Progenitor cell of endocrine pancreas (in vitro differentiated cells): ENCODE measurements around the gene KRTAP10-4. TPM values are rescaled to one million over a fixed set of nuclear protein-coding genes. Genes with fewer than 3 reads are reported as not detected.

Experiments
- DNase-seq: peaks from one replicate; pipeline ENCODE4 v3.0.0; 2021; ENCODE audit warnings: low spot score; ENCODE audit not compliant: unreplicated experiment
- H3K27ac Mint-ChIP-seq: 2 replicates; pipeline ENCODE4 v1.8.0; 2021; ENCODE audit warnings: mild to moderate bottlenecking, moderate library complexity, mixed read lengths
- H3K27me3 Mint-ChIP-seq: 2 replicates; pipeline ENCODE4 v1.8.0; 2021; ENCODE audit warnings: mixed read lengths
- H3K36me3 Mint-ChIP-seq: 2 replicates; pipeline ENCODE4 v1.8.0; 2022; ENCODE audit warnings: mixed read lengths; ENCODE audit not compliant: insufficient read depth
- H3K4me1 Mint-ChIP-seq: 2 replicates; pipeline ENCODE4 v1.8.0; 2021; ENCODE audit warnings: low read depth, mixed read lengths
- H3K4me3 Mint-ChIP-seq: 2 replicates; pipeline ENCODE4 v1.8.0; 2021; ENCODE audit warnings: low read depth, mild to moderate bottlenecking, moderate library complexity, mixed read lengths
- H3K9me3 Mint-ChIP-seq: 2 replicates; pipeline ENCODE4 v1.8.0; 2021; ENCODE audit warnings: low read depth, mixed read lengths
- total RNA-seq: library from RNA; stranded (reverse); gene quantifications from 2 replicates; pipeline ENCODE4 v1.2.1, GENCODE V29; 2021
- TF ChIP-seq, protein P1 (sequence below): fragments of 200-600 bp; sonication (generic); IDR thresholded peaks from one replicate; pipeline ENCODE4 v1.5.0; 2021; ENCODE audit warnings: antibody characterized with exemption, mild to moderate bottlenecking; ENCODE audit not compliant: unreplicated experiment

The KRTAP10-4 gene
- total RNA-seq, 1 donor from 2014 or later, result not detected

DNA sequence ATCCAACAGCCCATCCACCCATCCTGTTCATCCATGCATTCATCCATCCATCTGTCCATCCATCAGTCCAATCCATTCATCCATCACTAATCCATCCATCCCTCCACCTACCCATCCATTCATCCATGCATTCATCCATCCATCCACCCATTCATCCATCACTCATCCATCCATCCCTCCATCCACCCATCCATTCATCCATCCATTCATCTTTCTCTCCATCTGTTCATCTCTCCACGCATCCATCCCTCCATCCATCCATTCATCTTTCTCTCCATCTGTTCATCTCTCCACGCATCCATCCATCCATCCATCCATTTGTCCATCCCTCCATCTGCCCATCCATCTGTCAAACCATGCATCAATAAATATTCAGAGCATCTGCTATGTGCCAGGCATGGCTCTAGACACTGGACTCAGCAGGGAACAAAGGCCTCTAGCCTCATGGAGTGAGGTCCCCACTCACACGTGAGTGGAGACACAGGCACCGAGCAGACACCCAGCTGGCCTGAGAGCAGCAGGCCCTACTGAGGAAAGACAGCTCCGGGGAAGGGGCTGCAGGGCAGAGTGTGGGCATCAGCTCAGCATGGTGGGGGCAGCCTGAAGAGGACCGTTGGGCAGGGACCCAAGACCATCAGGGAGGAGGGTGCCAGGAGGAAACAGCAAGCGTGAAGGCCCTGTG is 43.2 kb upstream of the KRTAP10-4 start:
- H3K27me3 Mint-ChIP-seq, result peaks cover 4% of the 10 kb centered on the region
- no peaks in the 10 kb centered on the region for H3K36me3 Mint-ChIP-seq
- H3K4me1 Mint-ChIP-seq, result no peaks in the 10 kb centered on the region
- no peak overlapping the region for H3K4me3 Mint-ChIP-seq
- no peak for DNase-seq
- no peaks in the 10 kb centered on the region for H3K9me3 Mint-ChIP-seq
- no peak overlapping the region for H3K27ac Mint-ChIP-seq
- TF ChIP-seq, protein P1, sequence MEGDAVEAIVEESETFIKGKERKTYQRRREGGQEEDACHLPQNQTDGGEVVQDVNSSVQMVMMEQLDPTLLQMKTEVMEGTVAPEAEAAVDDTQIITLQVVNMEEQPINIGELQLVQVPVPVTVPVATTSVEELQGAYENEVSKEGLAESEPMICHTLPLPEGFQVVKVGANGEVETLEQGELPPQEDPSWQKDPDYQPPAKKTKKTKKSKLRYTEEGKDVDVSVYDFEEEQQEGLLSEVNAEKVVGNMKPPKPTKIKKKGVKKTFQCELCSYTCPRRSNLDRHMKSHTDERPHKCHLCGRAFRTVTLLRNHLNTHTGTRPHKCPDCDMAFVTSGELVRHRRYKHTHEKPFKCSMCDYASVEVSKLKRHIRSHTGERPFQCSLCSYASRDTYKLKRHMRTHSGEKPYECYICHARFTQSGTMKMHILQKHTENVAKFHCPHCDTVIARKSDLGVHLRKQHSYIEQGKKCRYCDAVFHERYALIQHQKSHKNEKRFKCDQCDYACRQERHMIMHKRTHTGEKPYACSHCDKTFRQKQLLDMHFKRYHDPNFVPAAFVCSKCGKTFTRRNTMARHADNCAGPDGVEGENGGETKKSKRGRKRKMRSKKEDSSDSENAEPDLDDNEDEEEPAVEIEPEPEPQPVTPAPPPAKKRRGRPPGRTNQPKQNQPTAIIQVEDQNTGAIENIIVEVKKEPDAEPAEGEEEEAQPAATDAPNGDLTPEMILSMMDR, result no peak

DNA sequence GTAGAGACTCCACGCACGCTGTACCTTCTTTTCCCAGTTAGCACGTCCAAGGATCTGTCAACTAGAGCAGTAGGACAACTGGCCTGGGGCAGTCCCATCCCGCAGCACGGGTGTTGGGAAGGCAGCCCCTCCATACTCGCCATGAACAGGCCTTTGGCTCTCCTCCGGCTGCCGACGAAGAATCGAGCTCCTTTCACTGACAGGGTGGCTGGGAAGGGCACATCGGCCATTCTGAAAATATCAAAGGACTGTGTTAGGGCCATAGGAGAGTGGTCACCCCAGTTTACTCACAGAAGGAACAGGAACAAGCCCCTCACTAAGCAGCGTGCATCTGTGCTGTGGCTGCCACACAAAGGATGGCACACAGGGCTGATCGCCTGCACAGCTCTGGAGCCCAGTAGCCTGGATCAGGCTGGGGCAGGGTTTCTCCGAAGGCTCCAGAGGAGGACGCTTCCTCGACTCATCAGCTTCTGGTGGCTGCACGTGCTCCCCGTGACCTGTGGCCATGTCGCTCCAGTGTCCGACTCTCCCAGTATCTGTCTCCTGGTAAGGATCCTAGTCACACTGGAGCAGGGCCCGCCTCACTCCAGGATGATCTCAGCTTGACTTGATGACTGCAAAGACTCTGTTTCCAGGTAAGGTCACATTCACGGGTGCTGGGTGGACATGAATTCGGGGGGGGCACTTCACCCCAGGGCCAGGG is 42.5 kb upstream of the KRTAP10-4 start:
- Mint-ChIP-seq H3K27me3 (peaks cover 4% of the 10 kb centered on the region), H3K4me1 (no peaks in the 10 kb centered on the region), H3K4me3 (no peak overlapping the region), H3K36me3 (no peaks in the 10 kb centered on the region), H3K9me3 (no peaks in the 10 kb centered on the region), H3K27ac (no peak overlapping the region)
- TF ChIP-seq, protein P1, result no peak
- no peak for DNase-seq

DNA sequence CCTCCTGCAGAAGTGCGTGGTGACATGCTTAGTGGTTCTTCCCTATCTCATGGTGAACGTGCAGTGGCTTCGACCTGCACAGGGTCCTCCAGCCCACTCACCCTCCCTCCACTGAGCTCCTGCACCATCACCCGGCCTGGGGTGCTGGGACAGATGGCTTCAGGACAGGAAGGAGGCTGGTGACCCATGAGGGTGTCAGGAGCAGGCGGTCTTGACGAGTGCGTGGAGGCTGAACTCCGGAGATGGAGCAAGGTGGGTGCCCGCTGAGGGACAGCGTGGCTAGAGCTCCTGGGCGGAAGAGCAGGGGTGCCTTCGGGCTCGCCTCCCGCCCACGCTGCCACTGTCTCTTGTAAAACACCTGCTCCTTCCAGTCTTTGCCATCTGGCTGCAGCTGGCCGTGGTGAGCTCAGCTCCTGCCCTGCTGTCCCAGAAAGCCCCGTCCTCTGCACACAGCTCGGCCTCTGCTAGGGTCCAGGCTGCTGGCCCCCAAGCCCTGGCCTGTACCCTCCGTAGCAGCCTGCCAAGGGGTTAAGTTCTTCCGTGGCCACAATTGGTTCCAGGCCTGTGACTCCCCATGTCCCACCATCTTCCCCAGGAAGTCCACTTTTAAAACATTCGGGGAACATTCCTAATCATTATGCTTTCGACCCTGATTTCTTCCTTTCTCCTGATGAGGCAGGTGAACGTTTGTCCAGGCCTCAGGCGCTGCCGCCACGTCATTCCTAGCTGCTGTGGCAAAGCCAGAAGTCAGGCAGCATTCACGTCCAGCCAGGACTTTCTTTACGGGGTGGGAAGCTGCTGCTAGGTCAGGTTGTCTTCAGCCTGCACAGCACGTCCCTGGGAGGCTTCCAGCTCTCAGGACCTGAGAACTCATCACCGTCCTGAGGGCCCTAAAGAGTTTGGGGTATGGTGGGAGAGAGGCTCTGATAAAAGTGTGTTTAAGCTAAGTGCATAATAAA is 41.6 kb upstream of the KRTAP10-4 start:
- H3K4me3 Mint-ChIP-seq, result no peak overlapping the region
- H3K27me3 Mint-ChIP-seq, result peaks cover 4% of the 10 kb centered on the region
- no peaks in the 10 kb centered on the region for H3K9me3 Mint-ChIP-seq
- no peaks in the 10 kb centered on the region for H3K36me3 Mint-ChIP-seq
- TF ChIP-seq, protein P1, result no peak
- no peak overlapping the region for H3K27ac Mint-ChIP-seq
- DNase-seq, result no peak
- H3K4me1 Mint-ChIP-seq, result no peaks in the 10 kb centered on the region

DNA sequence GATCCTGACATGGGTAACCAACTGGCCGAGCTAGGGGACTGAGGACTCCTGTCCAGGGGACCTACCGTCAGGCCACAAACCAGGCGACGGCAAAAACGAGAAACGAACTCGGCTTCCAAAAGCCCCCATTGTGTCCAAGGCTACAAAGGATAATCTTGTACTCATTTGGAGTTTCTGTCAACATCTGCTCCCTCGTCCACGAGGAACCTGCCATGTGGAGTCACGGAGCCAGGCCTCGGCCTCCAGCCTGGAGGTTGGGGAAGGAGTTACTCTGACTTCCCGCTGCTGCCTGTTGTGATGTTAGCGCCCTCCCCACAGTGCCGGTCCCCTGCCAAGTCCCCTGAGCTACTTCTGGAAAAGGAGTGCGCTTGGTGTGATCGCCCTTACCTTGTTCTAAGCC is 40.8 kb upstream of the KRTAP10-4 start:
- H3K9me3 Mint-ChIP-seq, result no peaks in the 10 kb centered on the region
- H3K27me3 Mint-ChIP-seq, result peaks cover 4% of the 10 kb centered on the region
- DNase-seq, result no peak
- no peaks in the 10 kb centered on the region for H3K36me3 Mint-ChIP-seq
- H3K4me1 Mint-ChIP-seq, result no peaks in the 10 kb centered on the region
- H3K4me3 Mint-ChIP-seq, result no peak overlapping the region
- TF ChIP-seq, protein P1, result no peak
- no peak overlapping the region for H3K27ac Mint-ChIP-seq
